Activated CD8-positive, alpha-beta memory T cell treated with anti-CD3 and anti-CD28 coated beads, Interleukin-2, amount 50 U/mL, for 24 hours (primary cell): Measurements from ENCODE around the gene MSANTD7.

Source experiments
- DNase-seq: peaks from one replicate; pipeline ENCODE4 v3.0.0-alpha.2; 2020; ENCODE audit errors: extremely low read depth

The MSANTD7 gene

DNA sequence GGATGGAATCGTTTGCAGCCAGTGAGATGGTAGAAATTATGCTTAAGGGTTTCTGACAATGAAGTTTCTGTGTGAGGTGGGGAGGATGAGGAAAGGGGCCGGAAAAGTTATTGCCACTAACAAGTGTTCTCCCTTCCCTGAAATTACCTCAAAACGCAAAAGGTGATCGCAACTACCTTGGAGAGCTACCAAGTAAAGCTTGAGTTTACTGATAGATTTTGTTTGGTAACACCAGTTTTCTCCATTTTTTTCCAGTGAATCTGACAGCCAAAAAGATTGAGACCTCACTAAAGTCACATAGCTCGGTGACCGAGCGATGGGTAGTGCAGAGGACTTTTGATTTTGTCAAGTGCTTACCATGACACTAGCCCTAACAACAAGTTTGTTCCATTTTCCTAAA, 42.1 kb downstream of the MSANTD7 start:
- DNase-seq, result no peak

DNA sequence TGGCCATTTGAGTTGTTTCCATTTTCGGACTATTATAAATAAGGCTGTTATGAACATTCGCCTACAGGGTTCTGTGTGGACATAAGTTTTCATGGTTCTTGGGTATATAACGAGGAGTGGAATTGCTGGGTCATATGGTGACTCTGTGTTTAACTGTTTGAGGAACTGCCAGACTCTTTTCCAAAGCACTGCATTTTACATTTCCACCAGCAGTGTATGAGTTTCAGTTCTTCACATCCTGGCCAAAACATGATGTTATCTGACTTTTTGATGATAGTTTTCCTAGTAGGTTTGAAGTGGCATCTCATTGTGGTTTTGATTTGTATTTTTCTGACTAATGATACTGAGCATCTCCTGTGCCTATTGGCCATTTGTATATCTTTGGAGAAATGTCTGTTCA, 46.0 kb downstream of the MSANTD7 start:
- DNase-seq, result no peak
